Stomach (tissue), 4 donors: ENCODE data around the gene LPAR1.

Experiments used
- CTCF ChIP-seq, 7 experiments: fragments of 450-650 bp in 4 of 7; fragments of 200-600 bp in 3 of 7; sonication (generic) in 3 of 7; IDR thresholded peaks; one replicate each; pipeline ENCODE4 v1.5.1; 2016 to 2019; ENCODE audit warnings: antibody characterized with exemption in 7 of 7, control low read depth in 2 of 7, mild to moderate bottlenecking in 1 of 7
- POLR2A ChIP-seq, 4 donors: fragments of 450-650 bp; IDR thresholded peaks; one replicate each; pipeline ENCODE4 v1.6.1; 2016; ENCODE audit warnings: antibody characterized with exemption in 4 of 4, control low read depth in 2 of 4, mild to moderate bottlenecking in 1 of 4, moderate library complexity in 1 of 4

GRCh38 chr9:110971234-110971633 lies 67.0 kb downstream of the LPAR1 start:
- TF ChIP-seq CTCF (IDR thresholded peaks at IDR 0.05) = no peak
- no peak for TF ChIP-seq POLR2A (IDR thresholded peaks at IDR 0.05)
